Activated gamma-delta T cell (primary cell): ENCODE data around the gene CCRL2.
"Not testable (repeated sequence)": the region's sequence is repeated elsewhere in the genome, so short reads cannot be mapped to it uniquely, and the experiment has no call there.

Experiments used
- DNase-seq: peaks from one replicate; lab custom pipeline; 2025; lab: John Stamatoyannopoulos, UW

The CCRL2 gene

DNA sequence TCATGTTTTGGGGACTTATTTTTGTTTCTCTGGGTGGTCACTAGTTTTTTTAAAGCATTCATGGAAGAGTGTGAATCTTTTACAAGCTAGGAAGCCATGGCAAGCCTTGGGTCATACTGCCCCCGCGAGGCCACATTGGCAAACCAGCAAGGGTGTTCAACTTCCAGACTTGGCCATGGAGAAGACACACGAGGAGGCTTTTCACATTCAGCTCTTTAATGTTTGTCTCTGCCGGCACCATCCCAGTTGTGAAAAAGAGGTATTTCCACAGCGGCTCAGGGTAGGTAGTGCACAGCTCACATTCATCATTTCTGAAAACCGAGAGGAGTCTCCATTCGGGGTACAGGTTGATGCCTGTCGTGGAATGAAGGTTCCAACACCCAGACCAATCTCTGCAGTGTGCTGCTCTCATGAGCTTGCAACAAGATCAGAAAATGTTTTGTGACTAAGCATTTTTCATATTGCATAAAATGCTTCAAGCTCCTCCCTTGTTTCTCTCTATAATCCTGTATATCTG is 28.6 kb upstream of the CCRL2 start:
- peak; percentile 13 for DNase-seq

DNA sequence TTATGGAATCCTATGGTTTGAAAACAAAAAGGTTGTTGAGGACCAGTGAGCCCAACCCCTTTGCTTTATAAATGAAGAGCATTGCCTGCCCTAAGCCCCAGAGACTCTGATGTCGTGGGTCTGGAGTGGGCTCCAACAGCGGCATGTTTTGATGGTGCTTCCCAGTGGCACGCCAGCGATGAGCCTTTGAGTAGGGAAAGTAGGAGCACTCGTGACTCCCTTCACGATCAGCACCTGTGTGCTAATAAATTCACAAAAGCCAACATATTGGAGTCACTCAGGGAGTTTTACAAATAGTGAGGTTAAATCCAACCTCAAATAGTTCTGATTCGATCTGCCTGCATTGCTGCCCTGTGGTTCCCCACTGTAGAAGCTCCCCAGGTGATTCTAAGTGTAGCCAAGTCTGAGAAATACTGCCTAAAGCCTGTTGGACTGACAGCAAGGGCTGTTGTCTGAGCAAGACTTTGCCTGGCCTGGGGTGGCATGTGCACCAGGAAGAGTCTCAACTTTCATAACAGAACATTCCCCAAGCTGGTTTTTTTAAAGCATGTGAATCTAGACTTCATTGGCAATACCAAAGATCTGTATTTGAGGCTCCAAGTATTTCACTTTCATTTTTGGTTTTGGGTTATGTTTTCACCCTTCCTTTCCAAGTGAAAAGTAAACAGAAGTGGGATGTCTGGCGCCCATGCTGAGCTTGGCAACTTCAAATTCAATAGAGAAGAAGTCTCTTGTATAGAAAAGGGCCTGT is 26.4 kb upstream of the CCRL2 start:
- DNase-seq: no peak

DNA sequence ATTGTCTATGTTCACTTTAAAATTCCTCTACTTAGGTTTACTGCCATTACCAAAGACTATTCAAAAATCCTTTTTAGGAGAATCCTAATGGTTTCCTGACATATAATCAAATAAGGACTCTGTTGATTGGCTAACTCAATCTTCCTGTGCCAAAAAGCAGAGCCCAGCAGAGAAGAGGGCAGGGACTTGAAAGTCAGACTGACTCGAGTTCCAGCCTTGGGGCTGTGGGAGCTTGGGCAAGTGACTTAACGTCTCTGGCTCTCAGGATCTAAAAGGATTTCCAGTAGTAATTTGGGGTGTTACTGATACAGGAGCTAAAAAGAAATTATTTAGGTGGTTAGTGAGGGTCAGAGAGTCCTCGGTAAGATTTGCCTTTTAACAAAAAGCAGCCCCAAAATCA is 25.4 kb upstream of the CCRL2 start:
- DNase-seq: no peak

DNA sequence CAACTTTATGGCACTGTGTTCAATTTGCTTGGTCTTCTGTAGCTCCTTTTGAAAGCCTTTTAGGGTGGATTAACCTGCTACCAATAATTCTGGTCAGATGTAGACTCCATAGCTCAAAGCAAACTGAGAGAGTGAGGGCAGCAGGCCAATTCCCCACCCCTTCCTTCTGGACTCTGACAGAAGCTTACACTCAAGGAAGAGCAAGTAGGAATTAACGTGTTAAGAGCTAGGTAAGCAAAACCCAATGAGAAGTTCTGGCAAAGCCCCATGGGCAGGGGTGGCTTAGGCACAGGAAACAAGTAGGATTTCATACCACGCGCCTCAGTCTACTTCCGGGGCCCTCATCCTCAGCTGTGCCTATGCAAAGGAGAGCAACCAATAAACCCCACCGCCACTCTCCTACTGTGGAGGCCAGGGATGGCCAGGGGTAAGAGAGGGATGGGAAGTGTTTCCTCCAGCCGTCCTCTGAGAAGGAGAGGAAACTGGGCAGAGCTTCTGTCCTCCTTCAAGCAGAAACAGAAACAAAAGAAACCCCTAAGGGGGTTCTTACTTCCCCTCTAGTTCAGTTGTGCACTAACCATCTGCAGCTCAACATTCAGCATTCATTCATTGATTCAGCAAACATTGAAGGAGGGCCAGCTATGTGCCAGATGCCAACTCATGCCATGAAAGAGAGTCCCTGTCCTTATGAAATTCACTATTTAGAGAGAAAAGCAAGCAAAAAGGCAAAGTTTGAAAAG is 23.7 kb upstream of the CCRL2 start:
- DNase-seq: no peak

DNA sequence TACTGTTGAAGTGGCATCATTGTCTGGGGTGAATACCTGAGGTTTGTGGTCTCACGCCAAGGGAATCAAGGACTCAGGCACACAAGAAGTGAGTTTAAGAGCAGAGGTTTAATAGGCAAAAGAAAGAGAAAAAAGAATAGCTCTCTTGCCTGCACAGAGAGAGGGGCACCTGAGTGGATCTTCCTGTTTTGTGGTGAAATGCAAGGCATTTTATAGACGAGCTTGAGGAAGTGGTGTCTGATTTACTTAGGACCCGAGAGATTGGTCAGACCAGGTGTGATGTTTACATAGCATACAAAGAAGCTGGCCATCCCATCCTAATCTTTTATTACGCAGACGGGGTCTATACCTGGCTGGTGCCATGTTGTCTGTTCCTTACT is 23.1 kb upstream of the CCRL2 start:
- DNase-seq: no peak

DNA sequence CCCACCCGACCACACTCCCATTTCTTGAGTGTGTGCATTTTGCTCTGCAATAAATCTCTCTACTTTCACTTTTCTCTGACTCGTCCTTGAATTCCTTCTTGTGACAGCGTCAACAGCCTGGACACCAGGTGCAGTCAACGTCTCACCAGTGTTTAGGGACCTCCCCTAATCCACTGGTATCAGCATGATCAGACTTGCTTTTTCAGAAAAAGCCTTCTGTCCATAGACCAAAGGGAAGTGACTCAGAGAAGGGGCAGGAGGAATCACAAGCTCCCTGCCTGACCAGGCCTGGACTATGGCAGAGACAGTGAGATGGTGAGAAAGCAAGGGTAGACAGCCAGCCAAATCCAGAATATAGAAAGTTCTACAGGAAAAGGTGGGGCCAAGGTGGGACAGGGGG is 20.9 kb upstream of the CCRL2 start:
- DNase-seq: no peak

DNA sequence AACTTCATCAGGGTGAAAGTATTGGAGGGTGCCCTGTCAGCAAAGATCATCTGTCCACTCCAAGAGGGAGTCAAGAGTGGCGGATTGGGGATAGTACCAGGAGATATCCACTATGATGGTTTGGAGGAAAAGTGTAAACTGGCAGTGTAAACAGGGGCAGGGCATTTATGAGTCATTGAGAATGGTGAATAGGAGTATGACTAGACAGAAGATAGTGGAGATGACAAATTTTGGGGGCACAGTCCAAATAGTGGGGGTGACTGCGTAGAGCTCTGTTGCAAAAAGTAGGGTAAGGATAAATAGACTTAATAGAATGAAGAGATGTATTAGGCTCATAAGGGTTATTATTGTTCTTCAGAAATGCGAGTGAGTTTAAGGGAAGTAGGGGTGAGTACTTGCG is 18.2 kb upstream of the CCRL2 start:
- DNase-seq: not testable (repeated sequence)

DNA sequence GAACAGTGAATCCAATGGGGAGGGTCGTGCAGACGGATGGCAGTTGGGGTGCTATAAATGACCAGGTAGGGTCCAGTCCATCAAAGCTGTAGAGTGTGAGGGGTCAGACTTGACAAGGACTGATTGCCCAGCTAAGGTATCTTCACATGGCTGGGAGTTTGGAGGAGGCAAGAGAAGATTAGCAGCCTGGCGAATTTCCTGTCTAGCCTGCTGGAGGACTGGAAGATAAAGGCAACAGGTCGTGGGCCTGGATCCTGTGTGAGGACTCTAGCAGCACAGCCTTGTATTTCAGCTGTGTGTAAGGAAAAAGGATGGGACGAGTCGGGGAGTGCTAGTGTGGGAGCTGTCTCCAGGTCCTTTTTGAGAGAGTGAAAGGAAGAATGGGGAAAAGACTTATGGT is 17.8 kb upstream of the CCRL2 start:
- DNase-seq: no peak

DNA sequence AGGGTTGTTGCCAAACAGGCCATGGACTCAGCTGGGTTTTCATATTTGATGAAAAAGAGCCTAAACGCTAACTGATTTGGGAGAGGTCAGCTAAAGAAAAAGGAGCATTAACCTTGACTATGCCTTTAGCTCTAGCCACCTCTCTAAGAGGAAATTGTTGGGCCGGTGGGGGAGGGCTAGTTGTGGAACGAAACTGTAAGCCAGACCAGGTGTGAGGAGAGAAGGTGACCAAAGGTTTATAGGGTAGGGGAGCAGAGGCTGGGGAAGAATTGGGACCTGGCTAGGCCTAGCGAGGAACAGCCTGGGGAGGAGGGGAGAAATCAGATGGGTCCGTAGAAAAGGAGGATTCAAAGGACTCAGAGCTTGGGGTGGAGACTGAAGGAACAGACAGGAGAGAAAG is 15.5 kb upstream of the CCRL2 start:
- not testable (repeated sequence) for DNase-seq

DNA sequence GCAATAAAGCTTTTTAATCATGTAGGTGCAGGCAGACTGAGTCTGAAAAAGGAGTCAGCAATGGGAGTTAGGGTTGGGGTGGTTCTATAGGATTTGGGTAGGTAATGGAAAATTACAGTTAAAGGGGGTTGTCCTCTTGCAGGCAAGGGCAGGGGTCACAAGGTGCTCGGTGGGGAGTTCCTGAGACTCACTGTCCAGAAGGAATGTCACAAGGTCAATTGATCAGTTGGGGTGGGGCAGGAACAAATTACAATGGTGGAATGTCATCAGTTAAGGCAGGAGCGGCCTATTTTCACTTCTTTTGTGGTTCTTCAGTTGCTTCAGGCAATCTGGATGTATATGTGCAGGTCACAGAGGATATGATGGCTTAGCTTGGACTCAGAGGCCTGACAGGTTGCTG is 14.0 kb upstream of the CCRL2 start:
- no peak for DNase-seq

DNA sequence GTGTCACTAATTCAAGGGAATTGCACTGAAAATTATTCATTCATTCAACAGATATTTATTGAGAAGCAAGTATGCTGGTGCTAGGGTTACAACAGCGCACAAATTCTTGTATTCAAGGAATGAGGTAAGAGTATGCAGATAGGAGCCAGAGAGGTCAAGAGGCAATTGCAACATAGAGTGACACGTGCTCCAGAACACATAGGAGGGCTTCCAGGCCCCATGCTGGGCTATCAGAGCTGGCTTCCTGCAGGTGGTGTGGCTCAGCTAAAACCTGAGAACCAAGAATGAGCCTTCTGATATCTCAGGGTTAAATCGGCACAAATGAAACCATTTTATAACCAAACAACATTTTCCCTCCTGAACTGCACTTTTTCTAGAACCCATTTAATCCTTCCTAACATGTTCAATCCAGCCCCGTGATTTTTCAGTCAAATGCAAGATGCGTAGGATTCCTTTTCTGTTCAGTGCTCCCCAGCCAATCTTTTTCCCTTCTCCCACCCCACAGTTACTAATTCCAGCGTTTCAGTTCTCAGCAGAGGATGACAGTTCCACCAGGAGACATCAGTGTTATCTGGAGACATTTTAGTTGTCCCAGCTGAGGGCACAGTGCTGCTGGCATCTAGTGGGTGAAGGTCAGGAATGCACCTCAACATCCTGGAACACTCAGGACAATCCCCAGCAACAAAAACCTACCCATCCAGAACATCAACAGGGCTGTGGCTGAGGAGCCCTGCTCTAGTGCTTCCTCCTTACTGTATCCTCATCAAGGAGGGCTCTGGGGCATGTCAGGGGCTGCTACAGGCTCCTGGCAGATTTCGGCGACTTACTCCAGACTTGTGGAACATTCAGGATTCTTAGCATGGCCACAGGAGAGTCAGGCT is 13.3 kb upstream of the CCRL2 start:
- no peak for DNase-seq

DNA sequence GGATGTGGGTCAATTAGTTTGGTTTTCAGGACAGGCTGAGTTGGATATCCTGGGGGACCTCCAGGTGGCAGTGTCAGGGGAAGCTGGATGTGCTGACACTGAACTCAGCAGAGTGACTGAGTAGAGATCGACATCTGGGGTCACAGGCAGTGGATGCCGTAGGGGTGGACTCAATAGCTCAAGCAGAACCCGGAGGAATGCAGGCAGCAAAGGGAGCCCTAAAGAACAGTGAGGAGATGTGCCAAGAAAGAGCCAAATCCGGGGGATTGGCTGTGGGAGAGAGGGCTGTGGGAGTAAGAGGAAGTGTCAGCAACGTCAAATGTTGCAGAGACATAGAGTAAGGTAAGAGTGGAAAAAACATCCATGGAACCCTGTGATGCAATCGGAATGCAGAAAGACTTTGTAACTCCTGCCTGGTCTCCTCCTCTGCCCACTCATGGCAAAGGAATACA is 11.8 kb upstream of the CCRL2 start:
- DNase-seq: no peak

DNA sequence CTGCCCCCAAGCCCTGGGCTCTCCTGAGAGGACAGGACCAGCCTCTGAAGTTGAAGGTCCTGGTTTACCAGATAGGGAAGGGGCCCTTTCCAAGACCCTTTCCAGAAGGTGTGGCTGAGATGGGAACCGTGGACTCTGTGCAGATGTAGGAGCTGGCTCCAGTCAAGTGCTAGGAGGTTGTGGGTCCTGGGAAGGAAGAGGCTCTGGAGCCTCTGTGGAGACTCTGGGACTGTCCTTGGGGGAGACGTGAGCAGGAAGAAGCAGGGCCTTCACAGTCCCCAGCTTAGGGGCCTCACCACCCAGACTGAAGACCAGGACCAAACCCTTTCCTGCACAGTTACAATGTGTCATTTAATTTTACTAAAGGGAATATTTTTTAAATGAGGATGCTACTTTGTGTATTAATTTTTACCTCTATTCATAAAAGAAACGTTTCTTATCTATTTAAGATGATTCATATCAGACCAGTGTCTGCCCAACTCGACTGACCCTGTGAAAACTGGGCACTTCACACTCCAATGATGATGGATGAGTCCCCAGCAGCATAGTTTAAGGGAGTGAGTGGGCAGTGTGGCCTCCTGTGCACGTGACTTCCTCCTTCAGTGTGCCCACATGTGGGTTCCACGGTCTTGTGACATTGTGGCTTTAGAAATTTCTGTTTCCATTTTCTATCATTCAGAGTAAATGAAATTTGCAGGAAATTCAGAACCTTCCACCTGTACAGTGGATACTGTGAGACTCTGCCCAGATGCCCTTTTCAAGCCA is 11.1 kb upstream of the CCRL2 start:
- DNase-seq: no peak

DNA sequence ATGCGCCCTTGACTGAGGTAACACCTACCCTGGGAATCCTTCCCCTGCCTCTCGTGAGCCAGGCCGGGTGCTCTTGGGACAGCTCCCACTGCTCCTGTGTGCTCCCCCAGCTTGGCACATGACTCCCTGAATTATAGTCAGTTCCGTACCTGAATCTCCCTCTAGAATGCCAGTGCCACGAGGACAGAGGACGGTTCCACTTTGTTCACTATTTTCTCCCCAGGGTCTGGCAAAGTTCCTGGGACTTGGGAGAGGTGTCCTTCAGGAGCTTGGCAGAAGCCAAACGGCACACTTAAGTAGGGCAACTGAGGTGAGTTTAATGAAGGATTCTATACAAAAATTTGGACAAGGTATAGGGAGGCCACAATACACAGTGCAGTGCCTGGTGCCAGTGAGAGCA is 9.9 kb upstream of the CCRL2 start:
- DNase-seq: no peak

DNA sequence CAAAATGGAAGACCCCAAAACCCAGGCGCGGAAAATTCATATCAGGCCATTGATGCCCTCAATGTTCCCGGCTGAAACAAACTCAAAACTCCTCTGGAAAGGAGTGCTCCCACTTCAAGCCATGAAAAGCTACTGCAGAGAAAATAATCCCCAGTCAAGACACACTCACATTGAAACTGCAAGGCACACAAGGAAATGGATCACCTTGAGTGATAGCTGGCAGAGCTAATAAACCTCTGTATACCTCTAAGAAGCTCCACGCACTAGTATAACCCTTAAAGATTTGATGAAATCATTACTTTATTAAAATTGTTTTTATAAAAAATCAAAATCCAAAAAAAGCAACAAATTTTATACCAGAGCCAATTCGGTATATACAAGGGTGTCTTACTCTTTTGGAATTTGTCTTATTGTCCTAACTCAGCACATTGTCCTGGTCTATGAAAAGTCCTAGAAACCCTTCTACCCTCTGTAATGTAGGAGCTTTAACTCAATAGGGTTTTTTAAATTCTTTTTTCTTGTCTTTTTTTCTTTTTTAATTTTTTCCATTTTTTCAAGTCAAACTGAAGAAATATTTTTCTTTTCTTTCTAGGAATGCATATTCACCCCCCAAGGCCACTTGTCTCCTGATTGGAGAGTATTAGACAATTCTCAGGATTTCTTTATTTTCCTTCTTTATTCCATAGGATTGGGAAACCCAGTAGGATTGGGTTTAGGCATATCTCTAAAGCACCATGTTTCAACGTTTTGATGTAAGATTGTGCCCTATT is 8.7 kb upstream of the CCRL2 start:
- DNase-seq: no peak

DNA sequence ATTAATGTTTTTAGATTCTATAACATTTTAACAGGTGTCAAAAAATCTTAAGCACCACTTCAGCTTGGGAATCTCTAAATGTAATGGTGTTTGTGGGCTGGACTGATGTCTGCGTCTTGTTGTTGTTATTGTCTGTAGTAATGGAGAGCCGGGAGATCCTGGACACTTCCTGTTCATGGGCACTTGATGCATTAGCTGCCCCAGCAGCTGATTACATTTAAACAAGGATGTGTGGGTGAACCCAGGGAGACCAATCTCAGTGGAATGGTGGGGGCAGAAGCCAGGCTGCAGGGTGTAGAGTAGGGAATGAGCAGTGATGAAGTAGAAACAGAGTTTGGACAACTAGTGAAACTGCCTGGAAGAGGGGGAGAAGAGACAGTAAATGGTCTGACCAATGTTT is 8.0 kb upstream of the CCRL2 start:
- DNase-seq: no peak

DNA sequence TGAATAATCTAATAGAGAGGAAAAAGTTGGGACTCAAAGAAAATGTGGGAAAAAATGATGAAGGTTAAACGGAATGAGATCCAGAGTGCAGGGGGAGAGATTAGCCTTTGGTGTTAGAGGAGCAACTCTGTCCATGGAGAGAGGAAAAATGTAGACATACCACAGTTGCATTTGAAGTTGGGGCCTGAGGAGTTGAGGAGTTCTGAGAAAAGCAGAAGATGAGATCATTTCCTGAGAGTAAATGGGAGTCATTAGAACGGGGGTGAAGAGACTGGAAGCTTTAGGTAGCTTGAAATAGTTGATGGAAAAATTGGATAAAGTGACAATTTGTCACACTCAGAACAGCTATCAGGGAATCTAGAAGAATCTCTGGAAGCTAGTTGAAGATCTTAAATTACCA is 7.5 kb upstream of the CCRL2 start:
- no peak for DNase-seq

DNA sequence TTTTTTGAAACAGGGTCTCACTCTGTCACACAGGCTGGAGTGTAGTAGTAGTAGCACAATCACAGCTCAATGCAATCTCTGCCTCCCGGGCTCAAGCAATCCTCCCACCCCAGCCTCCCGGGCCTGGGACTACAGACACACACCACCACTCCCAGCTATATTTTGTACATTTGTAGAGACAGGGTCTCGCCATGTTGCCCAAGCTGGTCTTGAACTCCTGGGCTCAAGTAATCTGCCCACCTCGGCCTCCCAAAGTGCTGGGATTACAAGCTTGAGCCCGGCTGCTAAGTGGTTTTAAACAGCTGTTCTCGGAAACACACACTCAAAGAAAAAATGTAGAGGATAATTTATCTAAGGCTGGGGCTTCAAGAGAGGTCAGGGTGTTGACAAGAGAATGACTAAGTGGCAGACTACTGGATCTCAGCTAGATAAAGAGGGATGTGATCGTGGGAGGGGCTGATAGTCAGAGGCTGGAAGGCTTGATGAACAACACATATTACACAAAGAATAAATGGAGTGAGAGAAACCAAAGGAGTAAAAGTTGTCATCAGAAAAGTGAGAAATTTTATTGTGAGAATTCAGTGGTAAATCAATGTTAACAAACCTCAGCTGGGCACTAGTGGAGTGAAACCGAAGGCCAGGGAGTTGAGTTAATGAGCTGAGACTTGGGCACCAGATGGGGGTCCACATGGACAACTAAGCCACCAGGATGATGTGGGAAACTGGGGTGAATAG is 6.9 kb upstream of the CCRL2 start:
- no peak for DNase-seq

DNA sequence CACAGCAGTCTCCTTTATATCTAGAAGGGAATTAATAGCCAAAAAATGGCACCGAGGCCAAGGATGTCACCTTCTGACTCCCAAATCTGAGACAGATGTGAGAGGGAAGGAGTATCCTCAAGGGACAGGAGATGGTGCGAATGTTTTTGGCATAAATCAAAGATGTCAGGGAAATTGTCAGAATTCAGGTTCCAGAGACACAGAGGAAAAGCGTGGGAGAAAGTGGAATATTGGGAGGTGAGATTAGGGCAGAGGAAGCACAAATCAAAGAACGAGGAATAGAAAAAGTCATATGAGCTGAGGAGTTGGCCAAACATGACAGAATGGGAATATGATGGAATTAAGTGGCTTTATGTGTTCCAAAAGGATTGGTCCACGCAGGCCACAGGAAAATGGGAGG is 6.2 kb upstream of the CCRL2 start:
- DNase-seq: no peak

DNA sequence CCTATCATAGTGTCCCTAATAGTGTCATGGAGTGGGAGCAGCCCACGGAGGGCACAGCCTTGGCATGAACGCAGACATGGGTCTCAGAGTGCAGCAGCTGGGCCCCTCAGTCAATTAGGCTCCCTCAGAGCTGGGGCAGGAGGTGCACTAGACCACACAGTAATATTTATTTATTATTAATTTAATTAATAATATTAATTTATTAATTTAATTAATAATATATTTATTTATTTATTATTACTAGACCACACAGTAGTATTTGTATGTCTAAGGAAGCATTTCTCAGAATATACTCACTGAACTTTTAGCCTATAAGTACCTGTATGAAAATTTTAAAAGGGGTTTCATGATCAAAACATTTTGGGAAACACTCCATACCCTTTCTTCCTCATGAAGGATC is 5.5 kb upstream of the CCRL2 start:
- DNase-seq: no peak
